SK-N-SH (cell line): ENCODE data around the gene SLC22A8. TPM values are rescaled to one million over a fixed set of nuclear protein-coding genes. Genes with fewer than 3 reads are reported as not detected.
"Not testable (repeated sequence)": the region's sequence is repeated elsewhere in the genome, so short reads cannot be mapped to it uniquely, and the experiment has no call there.

Source experiments
- CTCF ChIA-PET: fragments of 300-600, 350-600 bp; formaldehyde crosslinking; extraction: SDS; loops from one replicate; lab custom pipeline; 2021; lab: Yijun Ruan, JAX
- POLR2A ChIA-PET: fragments of 350-600 bp; sonication (Branson Sonifier 250); formaldehyde crosslinking; extraction: SDS; loops from one replicate; lab custom pipeline; 2020; ENCODE audit warnings: antibody characterized with exemption, inconsistent platforms; lab: Yijun Ruan, JAX
- DNase-seq: peaks from one replicate; pipeline ENCODE4 v3.0.0; 2012
- H2AFZ ChIP-seq: fragments of 200-600 bp; sonication (generic); 2 replicates; pipeline ENCODE4 v1.8.1; 2016; ENCODE audit warnings: antibody characterized with exemption, mild to moderate bottlenecking, low read depth
- H3F3A ChIP-seq: fragments of 200-600 bp; sonication (generic); replicated peaks from 2 replicates; pipeline ENCODE3; 2016; ENCODE audit warnings: antibody characterized with exemption, mild to moderate bottlenecking; ENCODE audit not compliant: insufficient read depth
- H3K27ac ChIP-seq, 2 experiments: fragments of 200-500 bp in 1 of 2; fragments of 200-600 bp in 1 of 2; sonication (Bioruptor generic) in 1 of 2; sonication (generic), shearing (Covaris generic) in 1 of 2; 2 replicates each; pipeline versions ENCODE4 v1.5.1 to v1.6.1; 2014 to 2016; ENCODE audit warnings: low read depth in 2 of 2, inconsistent platforms in 1 of 2, low read length in 1 of 2, mild to moderate bottlenecking in 1 of 2, mixed read lengths in 1 of 2
- H3K27me3 ChIP-seq: fragments of 200-600 bp; sonication (generic), shearing (Covaris generic); 2 replicates; pipeline ENCODE4 v1.6.1; 2016; ENCODE audit warnings: mixed run types; ENCODE audit not compliant: insufficient read depth
- H3K36me3 ChIP-seq, 2 experiments: fragments of 200-500 bp in 1 of 2; fragments of 200-600 bp in 1 of 2; sonication (Bioruptor generic) in 1 of 2; sonication (generic) in 1 of 2; replicated peaks in 1 of 2; 2 replicates each; pipeline versions ENCODE3 to v1.5.1; 2014 to 2016; ENCODE audit warnings: low read length in 1 of 2, mild to moderate bottlenecking in 1 of 2; ENCODE audit not compliant: insufficient read depth in 2 of 2, control insufficient read depth in 1 of 2
- H3K4me1 ChIP-seq, 2 experiments: fragments of 200-500 bp in 1 of 2; fragments of 200-600 bp in 1 of 2; sonication (Bioruptor generic) in 1 of 2; sonication (generic), shearing (Covaris generic) in 1 of 2; 2 replicates each; pipeline versions ENCODE4 v1.5.1 to v1.6.1; 2014 to 2016; ENCODE audit warnings: low read depth in 1 of 2, low read length in 1 of 2, mixed run types in 1 of 2; ENCODE audit not compliant: insufficient read depth in 2 of 2, control insufficient read depth in 1 of 2
- H3K4me2 ChIP-seq: fragments of 200-600 bp; sonication (generic), shearing (Covaris generic); 2 replicates; pipeline ENCODE4 v1.6.1; 2017; ENCODE audit warnings: mixed run types
- H3K4me3 ChIP-seq, 2 experiments: fragments of 200-500 bp in 1 of 2; fragments of 200-600 bp in 1 of 2; sonication (Bioruptor generic) in 1 of 2; sonication (generic), shearing (Covaris generic) in 1 of 2; 2 replicates each; pipeline versions ENCODE4 v1.5.1 to v1.8.1; 2014 to 2016; ENCODE audit warnings: low read depth in 2 of 2, inconsistent platforms in 1 of 2, low read length in 1 of 2, mild to moderate bottlenecking in 1 of 2, mixed read lengths in 1 of 2, moderate library complexity in 1 of 2
- H3K79me2 ChIP-seq: fragments of 200-600 bp; sonication (generic); 2 replicates; pipeline ENCODE4 v1.8.1; 2017; ENCODE audit warnings: mild to moderate bottlenecking; ENCODE audit not compliant: insufficient read depth
- H3K9ac ChIP-seq: fragments of 200-600 bp; sonication (generic); 2 replicates; pipeline ENCODE4 v1.6.1; 2017; ENCODE audit warnings: mixed run types
- H3K9me2 ChIP-seq: fragments of 200-600 bp; sonication (generic); 2 replicates; pipeline ENCODE4 v1.6.1; 2017; ENCODE audit warnings: mixed run types
- H3K9me3 ChIP-seq: fragments of 200-600 bp; sonication (generic); 2 replicates; pipeline ENCODE4 v1.6.1; 2017; ENCODE audit warnings: mixed run types, mild to moderate bottlenecking, moderate library complexity
- H4K20me1 ChIP-seq: fragments of 200-600 bp; sonication (generic); 2 replicates; pipeline ENCODE4 v1.6.1; 2017; ENCODE audit warnings: mild to moderate bottlenecking, mixed run types; ENCODE audit not compliant: insufficient read depth
- CHD2 ChIP-seq: fragments of 150-350 bp; IDR thresholded peaks from 2 replicates; pipeline ENCODE4 v1.6.1; 2018; ENCODE audit warnings: low read length; ENCODE audit not compliant: partially characterized antibody
- FOXM1 ChIP-seq: IDR thresholded peaks from 2 replicates; pipeline ENCODE4 v1.4.0; 2012; ENCODE audit warnings: low read depth, mild to moderate bottlenecking
- GABPA ChIP-seq: IDR thresholded peaks from 2 replicates; pipeline ENCODE4 v1.4.0; 2012; ENCODE audit warnings: low read depth, mild to moderate bottlenecking
- GATA2 ChIP-seq: sonication (generic); formaldehyde crosslinking; IDR thresholded peaks from 2 replicates; pipeline ENCODE4 v1.5.0; 2020; ENCODE audit warnings: mild to moderate bottlenecking, missing genetic modification reagents
- JUND ChIP-seq: IDR thresholded peaks from 2 replicates; pipeline ENCODE4 v1.4.0; 2012
- MXI1 ChIP-seq: IDR thresholded peaks from 2 replicates; pipeline ENCODE4 v1.6.1; 2012; ENCODE audit warnings: mild to moderate bottlenecking, low read depth, low read length, improper control_type of control experiment
- POLR2AphosphoS5 ChIP-seq: IDR thresholded peaks from 2 replicates; pipeline ENCODE4 v1.6.1; 2012; ENCODE audit warnings: low read depth, low read length
- RFX5 ChIP-seq: IDR thresholded peaks from 2 replicates; pipeline ENCODE4 v1.6.1; 2012; ENCODE audit warnings: mild to moderate bottlenecking, improper control_type of control experiment, low read length
- SIN3A ChIP-seq: IDR thresholded peaks from 2 replicates; pipeline ENCODE4 v1.6.1; 2012; ENCODE audit warnings: low read depth, mild to moderate bottlenecking, low read length, moderate library complexity, borderline replicate concordance
- SMC3 ChIP-seq: IDR thresholded peaks from 2 replicates; pipeline ENCODE4 v1.6.1; 2012; ENCODE audit warnings: low read depth, low read length, improper control_type of control experiment
- YY1 ChIP-seq: IDR thresholded peaks from 2 replicates; pipeline ENCODE4 v1.4.0; 2012; ENCODE audit warnings: low read depth, mild to moderate bottlenecking
- WGBS: methylation state at CpG from one replicate; pipeline ENCODE4 v1.1.6; 2017; ENCODE audit warnings: low lambda C conversion rate; 5-methylcytosine and 5-hydroxymethylcytosine counted together
- polyA plus RNA-seq, 3 experiments: library from polyadenylated mRNA; depleted of rRNA; stranded (reverse); fragments of >200 nt; gene quantifications; 2 replicates each; pipeline ENCODE4 v1.2.3, GENCODE V29; 2012
- TF ChIP-seq, protein P1 (sequence below): IDR thresholded peaks from 2 replicates; pipeline ENCODE4 v1.4.0; 2012; ENCODE audit warnings: low read depth, borderline replicate concordance
- TF ChIP-seq, protein P2 (sequence below): fragments of 150-350 bp; IDR thresholded peaks from 2 replicates; pipeline ENCODE4 v1.6.1; 2017; ENCODE audit warnings: antibody characterized with exemption, low read length, low read depth, borderline replicate concordance
- TF ChIP-seq, protein P3 (sequence below): IDR thresholded peaks from 2 replicates; pipeline ENCODE4 v1.4.0; 2012; ENCODE audit warnings: low read depth
- TF ChIP-seq, protein P4 (sequence below): fragments of 200-600 bp; sonication (generic); IDR thresholded peaks from 2 replicates; pipeline ENCODE4 v1.6.1; 2017; ENCODE audit warnings: antibody characterized with exemption, mild to moderate bottlenecking, moderate library complexity

The SLC22A8 gene, protein sequence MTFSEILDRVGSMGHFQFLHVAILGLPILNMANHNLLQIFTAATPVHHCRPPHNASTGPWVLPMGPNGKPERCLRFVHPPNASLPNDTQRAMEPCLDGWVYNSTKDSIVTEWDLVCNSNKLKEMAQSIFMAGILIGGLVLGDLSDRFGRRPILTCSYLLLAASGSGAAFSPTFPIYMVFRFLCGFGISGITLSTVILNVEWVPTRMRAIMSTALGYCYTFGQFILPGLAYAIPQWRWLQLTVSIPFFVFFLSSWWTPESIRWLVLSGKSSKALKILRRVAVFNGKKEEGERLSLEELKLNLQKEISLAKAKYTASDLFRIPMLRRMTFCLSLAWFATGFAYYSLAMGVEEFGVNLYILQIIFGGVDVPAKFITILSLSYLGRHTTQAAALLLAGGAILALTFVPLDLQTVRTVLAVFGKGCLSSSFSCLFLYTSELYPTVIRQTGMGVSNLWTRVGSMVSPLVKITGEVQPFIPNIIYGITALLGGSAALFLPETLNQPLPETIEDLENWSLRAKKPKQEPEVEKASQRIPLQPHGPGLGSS
- polyA plus RNA-seq (2012; rRNA removed) = not detected in 2 replicates
- not detected in 2 replicates for polyA plus RNA-seq (2012; cell fraction: cytosol; rRNA removed)
- polyA plus RNA-seq (2012; cell fraction: nucleus; rRNA removed) = not detected in 2 replicates

DNA sequence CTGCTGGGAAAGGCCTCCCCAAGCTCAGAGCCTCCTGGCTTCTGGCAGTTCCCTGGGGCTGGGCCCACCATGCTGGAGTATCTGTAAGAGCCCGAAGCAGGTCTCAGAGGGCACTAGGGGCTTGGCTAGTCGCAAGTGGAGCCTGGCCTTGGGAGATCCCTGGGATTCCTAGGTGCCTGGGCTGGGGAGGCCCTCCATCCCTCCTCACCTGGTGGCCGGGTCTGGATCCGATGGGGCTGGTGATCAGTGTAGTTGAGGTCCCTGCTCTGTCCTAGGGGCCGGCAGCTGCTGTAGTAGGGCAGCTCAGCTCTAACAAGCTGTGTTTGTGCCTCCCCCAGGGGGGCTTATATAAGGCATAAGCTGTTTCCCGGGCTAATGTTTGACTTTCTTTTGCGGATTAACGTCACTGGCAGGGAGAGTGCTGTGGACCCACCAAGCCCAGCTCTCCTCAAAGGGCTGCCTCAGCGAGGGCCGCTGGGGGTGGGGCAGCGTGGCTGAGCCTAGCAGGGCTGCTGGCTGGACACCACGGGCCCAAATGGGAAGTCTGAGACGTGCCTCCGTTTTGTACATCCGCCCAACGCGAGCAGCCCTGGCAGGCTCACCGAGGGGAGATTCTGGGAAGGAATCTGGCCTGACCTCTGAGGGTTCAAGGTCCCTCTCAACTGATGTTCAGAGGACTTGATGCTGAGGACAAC lies at the start of gene SLC22A8:
SLC22A8 (minus strand) TSS at position 321 of the 695 bp plus-strand sequence. CDS start 883 bp downstream, outside the sequence.
- no peaks in the 10 kb centered on the region for H3K9me2 ChIP-seq
- H3K4me3 ChIP-seq = no peak within 1 kb of the TSS
- peaks cover 6 to 15% of the 10 kb centered on the region in 2 experiments; a peak in 2 of 4 replicates for H3K4me1 ChIP-seq
- no peak within 1 kb of the TSS for H3K27ac ChIP-seq
- H3K36me3 ChIP-seq = no peaks in the 10 kb centered on the region
- no peak within 1 kb of the TSS for H3K4me2 ChIP-seq
- H3K27me3 ChIP-seq = no peaks in the 10 kb centered on the region; the same call in none of the 2 replicates
- no peaks in the 10 kb centered on the region for H3K9me3 ChIP-seq
- TF ChIP-seq JUND (no peak), GATA2 (CRISPR knock-in tag) (no peak), CHD2 (no peak), GABPA (no peak), MXI1 (no peak), SIN3A (no peak), SMC3 (no peak), FOXM1 (no peak), POLR2AphosphoS5 (no peak), RFX5 (no peak), YY1 (no peak)
- TF ChIP-seq, protein P1, sequence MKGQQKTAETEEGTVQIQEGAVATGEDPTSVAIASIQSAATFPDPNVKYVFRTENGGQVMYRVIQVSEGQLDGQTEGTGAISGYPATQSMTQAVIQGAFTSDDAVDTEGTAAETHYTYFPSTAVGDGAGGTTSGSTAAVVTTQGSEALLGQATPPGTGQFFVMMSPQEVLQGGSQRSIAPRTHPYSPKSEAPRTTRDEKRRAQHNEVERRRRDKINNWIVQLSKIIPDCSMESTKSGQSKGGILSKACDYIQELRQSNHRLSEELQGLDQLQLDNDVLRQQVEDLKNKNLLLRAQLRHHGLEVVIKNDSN = no peak
- TF ChIP-seq, protein P2, sequence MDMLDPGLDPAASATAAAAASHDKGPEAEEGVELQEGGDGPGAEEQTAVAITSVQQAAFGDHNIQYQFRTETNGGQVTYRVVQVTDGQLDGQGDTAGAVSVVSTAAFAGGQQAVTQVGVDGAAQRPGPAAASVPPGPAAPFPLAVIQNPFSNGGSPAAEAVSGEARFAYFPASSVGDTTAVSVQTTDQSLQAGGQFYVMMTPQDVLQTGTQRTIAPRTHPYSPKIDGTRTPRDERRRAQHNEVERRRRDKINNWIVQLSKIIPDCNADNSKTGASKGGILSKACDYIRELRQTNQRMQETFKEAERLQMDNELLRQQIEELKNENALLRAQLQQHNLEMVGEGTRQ = no peak
- TF ChIP-seq, protein P3, sequence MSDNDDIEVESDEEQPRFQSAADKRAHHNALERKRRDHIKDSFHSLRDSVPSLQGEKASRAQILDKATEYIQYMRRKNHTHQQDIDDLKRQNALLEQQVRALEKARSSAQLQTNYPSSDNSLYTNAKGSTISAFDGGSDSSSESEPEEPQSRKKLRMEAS = no peak
- TF ChIP-seq, protein P4, sequence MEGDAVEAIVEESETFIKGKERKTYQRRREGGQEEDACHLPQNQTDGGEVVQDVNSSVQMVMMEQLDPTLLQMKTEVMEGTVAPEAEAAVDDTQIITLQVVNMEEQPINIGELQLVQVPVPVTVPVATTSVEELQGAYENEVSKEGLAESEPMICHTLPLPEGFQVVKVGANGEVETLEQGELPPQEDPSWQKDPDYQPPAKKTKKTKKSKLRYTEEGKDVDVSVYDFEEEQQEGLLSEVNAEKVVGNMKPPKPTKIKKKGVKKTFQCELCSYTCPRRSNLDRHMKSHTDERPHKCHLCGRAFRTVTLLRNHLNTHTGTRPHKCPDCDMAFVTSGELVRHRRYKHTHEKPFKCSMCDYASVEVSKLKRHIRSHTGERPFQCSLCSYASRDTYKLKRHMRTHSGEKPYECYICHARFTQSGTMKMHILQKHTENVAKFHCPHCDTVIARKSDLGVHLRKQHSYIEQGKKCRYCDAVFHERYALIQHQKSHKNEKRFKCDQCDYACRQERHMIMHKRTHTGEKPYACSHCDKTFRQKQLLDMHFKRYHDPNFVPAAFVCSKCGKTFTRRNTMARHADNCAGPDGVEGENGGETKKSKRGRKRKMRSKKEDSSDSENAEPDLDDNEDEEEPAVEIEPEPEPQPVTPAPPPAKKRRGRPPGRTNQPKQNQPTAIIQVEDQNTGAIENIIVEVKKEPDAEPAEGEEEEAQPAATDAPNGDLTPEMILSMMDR = no peak
- 52% methylated on average over 12 of the region's 18 CpGs for WGBS
- H3F3A ChIP-seq = no peaks in the 10 kb centered on the region
- no peaks in the 10 kb centered on the region for H4K20me1 ChIP-seq
- no peaks in the 10 kb centered on the region for H3K79me2 ChIP-seq
- no peak within 1 kb of the TSS for H2AFZ ChIP-seq
- no peak for DNase-seq
- ChIA-PET POLR2A (no interaction called here), CTCF (interaction anchor here (1.3 to 4.9 kb wide), 3 partner anchors 8 to 110 kb away, joined by 4 to 46 read pairs (median 8); no protein-coding TSS in a partner anchor)
- no peak within 1 kb of the TSS for H3K9ac ChIP-seq

DNA sequence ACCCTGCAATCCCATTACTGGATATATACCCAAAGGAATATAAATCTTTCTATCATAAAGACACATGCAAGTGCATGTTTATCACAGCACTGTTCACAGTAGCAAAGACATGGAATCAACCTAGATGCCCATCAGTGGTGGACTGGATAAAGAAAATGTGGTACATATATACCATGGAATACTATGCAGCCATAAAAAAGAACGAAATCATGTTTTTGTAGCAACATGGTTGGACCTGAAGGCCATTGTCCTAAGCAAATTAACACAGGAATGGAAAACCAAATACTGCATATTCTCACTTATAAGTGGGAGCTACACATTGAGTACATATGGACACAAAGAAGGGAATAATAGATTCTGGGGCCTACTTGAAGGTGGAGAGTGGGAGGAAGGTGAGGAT lies 30.6 kb upstream of the SLC22A8 start:
- H4K20me1 ChIP-seq, H3K9me2 ChIP-seq, H3K27ac ChIP-seq, H3F3A ChIP-seq, H3K79me2 ChIP-seq, H2AFZ ChIP-seq, POLR2A ChIA-PET, H3K4me1 ChIP-seq, H3K36me3 ChIP-seq, H3K27me3 ChIP-seq, H3K4me3 ChIP-seq, DNase-seq, H3K9ac ChIP-seq, H3K9me3 ChIP-seq, H3K4me2 ChIP-seq: not testable (repeated sequence)
- CTCF ChIA-PET = interaction anchor here (1.1 to 1.3 kb wide), 2 partner anchors 10 to 23 kb away, joined by 5 to 8 read pairs; no protein-coding TSS in a partner anchor
- 0% methylated on average over 1 of the region's 1 CpG for WGBS
